Measurements from ENCODE around the gene KISS1.

DNA sequence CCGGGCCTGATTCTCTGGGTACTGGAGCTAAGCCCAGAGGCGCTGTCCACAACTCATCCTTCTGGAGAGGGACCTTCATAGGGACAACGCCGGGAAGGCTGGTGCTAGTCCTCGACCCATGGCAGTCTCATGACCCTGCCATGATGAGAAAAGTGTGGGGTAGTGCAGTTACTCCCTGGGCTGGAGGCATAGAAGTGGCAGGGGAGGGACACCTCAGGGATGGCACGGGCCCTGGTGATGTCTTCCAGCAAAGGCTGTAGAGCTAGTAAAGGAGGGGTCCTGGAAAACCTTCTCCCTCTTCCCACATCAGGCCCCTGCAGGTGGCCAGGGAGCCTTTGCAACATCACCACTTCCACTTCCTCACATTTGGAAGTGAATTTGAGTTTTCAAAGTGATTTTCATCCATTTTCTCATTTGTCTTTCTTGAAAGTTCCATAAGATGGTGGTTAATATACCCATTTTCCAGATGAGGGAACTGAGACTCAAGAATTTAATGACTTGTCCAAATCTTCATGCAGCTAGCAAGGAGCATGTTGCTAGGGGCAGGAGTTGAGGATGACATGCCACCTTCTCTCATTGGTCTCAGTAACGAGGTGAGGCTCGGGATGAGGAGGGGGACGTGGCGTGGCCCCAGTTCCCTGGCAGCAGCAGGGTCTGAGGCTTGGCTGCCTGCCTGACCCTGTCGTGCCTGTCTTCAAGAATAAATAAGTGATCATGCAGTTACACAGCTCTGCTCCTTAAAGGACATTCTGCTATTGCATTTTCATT is 20.8 kb upstream of the KISS1 start:
- TF ChIP-seq POLR2A (IDR thresholded peaks at IDR 0.05) (no peak), CTCF (IDR thresholded peaks at IDR 0.05) (no peak), POLR2AphosphoS5 (IDR thresholded peaks at IDR 0.05) (no peak), EP300 (IDR thresholded peaks at IDR 0.05; ENCODE audit: low read depth) (no peak)

Data from transverse colon (tissue), 4 donors.